Erythroblast (primary cell): ENCODE results near the gene NCLN.

Experiments
- GATA1 ChIP-seq: IDR thresholded peaks from 2 replicates; pipeline ENCODE4 v1.6.1; 2011; ENCODE audit warnings: low read depth, mild to moderate bottlenecking, control low read depth, low read length, moderate library complexity
- POLR2A ChIP-seq: IDR thresholded peaks from 2 replicates; pipeline ENCODE4 v1.6.1; 2011; ENCODE audit warnings: mild to moderate bottlenecking, low read length

DNA sequence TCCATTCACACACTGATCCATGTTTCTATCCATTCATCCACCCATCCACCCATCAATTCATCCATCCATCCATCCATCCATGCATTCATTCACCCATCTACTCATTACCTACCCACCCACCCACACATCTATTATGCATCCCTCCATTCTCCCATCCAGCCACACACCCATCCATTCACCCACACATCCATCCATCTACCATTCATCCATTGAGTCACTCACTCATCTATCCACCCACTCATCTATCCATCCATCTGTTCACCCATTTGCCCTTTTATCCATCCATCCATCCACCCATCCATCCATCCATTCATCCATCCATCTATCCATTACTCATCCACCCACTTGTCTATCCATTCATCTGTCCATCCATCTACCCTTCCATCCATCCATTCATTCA lies 68.8 kb downstream of the NCLN start:
- no peak for TF ChIP-seq POLR2A
- TF ChIP-seq GATA1 = no peak
